ENCODE measurements around the gene ST3GAL6.

The ST3GAL6 gene

DNA sequence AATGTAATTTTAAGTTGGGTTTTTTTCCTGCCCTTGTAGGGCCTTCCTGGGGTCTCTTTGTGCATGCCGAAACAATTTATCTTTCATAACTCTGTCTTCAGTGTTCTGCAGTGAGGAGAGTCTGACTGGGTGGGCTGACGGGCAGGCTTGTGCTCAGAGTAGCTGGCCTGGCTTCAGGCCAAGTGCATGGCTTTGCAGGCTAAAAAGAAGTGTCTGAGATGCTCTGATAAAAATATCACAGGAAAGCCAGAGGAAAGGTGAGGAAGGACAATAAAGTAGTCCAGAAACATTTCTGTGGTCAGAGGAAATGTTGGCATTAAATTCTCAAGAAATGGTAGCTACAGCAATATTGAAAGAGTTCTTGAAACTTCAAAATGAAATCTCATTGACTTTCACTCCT is 25.5 kb downstream of the ST3GAL6 start:
- Histone ChIP-seq H3K36me3 (ENCODE audit: insufficient read depth, low read length) (no peaks in the 10 kb centered on the region), H3K9ac (ENCODE audit: low read length) (no peak overlapping the region), H3K27me3 (ENCODE audit: control insufficient read depth in 1 of 2, insufficient read depth in 2 of 2, low read length in 2 of 2) (no peaks in the 10 kb centered on the region), H3K4me3 (ENCODE audit: low read depth in 1 of 2, low read length in 2 of 2) (no peak overlapping the region), H3K4me1 (ENCODE audit: insufficient read depth, low read length) (peaks cover 4% of the 10 kb centered on the region), H3K27ac (ENCODE audit: low read depth, low read length) (no peak overlapping the region), H3K9me3 (ENCODE audit: low read length) (no peaks in the 10 kb centered on the region)

GRCh38 chr3:98791341-98792325 is 28.5 kb downstream of the ST3GAL6 start:
- Histone ChIP-seq H3K4me3 (ENCODE audit: low read depth in 1 of 2, low read length in 2 of 2) (no peak overlapping the region), H3K4me1 (ENCODE audit: insufficient read depth, low read length) (no peaks in the 10 kb centered on the region), H3K27ac (ENCODE audit: low read depth, low read length) (no peak overlapping the region), H3K36me3 (ENCODE audit: insufficient read depth, low read length) (peaks cover 6% of the 10 kb centered on the region), H3K9me3 (ENCODE audit: low read length) (no peaks in the 10 kb centered on the region), H3K9ac (ENCODE audit: low read length) (no peak overlapping the region), H3K27me3 (ENCODE audit: control insufficient read depth in 1 of 2, insufficient read depth in 2 of 2, low read length in 2 of 2) (no peaks in the 10 kb centered on the region)

- H3K4me1 ChIP-seq (ENCODE audit: insufficient read depth, low read length): no peaks in the 10 kb centered on the region
- H3K9me3 ChIP-seq (ENCODE audit: low read length): no peaks in the 10 kb centered on the region
- H3K9ac ChIP-seq (ENCODE audit: low read length): no peak overlapping the region
- no peak overlapping the region for H3K4me3 ChIP-seq (ENCODE audit: low read depth in 1 of 2, low read length in 2 of 2)
- H3K36me3 ChIP-seq (ENCODE audit: insufficient read depth, low read length): peaks cover 6% of the 10 kb centered on the region
- H3K27ac ChIP-seq (ENCODE audit: low read depth, low read length): no peak overlapping the region
- H3K27me3 ChIP-seq (ENCODE audit: control insufficient read depth in 1 of 2, insufficient read depth in 2 of 2, low read length in 2 of 2): no peaks in the 10 kb centered on the region
Measured at GRCh38 chr3:98793971-98794370, 30.8 kb downstream of the ST3GAL6 start.

- H3K9ac ChIP-seq (ENCODE audit: low read length): no peak overlapping the region
- H3K27me3 ChIP-seq (ENCODE audit: control insufficient read depth in 1 of 2, insufficient read depth in 2 of 2, low read length in 2 of 2): no peaks in the 10 kb centered on the region
- peaks cover 17% of the 10 kb centered on the region for H3K36me3 ChIP-seq (ENCODE audit: insufficient read depth, low read length)
- no peaks in the 10 kb centered on the region for H3K4me1 ChIP-seq (ENCODE audit: insufficient read depth, low read length)
- H3K27ac ChIP-seq (ENCODE audit: low read depth, low read length): no peak overlapping the region
- H3K4me3 ChIP-seq (ENCODE audit: low read depth in 1 of 2, low read length in 2 of 2): no peak overlapping the region
- no peaks in the 10 kb centered on the region for H3K9me3 ChIP-seq (ENCODE audit: low read length)
Measured at GRCh38 chr3:98796334-98796733, 33.2 kb downstream of the ST3GAL6 start.

DNA sequence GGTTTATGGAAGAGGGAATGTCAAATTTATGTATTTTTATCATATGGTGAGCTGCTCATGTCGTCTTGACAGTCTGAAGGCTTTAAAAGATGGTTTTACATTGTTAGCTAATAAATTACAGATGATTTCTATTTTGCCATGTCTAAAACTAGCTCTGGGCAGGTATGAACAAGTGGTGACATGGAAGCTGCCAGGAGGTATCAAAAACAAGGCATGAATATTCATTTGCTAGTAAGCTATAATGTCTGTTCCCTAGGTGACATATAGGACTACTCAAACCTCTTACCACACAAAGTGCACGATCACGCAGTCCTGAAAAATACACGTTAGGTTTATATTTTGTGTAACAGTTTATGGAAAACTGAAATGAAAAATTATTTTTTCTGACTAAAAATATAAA is 34.8 kb downstream of the ST3GAL6 start:
- H3K36me3 ChIP-seq (ENCODE audit: insufficient read depth, low read length): peaks cover 21% of the 10 kb centered on the region
- H3K9me3 ChIP-seq (ENCODE audit: low read length): no peaks in the 10 kb centered on the region
- H3K9ac ChIP-seq (ENCODE audit: low read length): no peak overlapping the region
- H3K27ac ChIP-seq (ENCODE audit: low read depth, low read length): no peak overlapping the region
- H3K4me3 ChIP-seq (ENCODE audit: low read depth in 1 of 2, low read length in 2 of 2): no peak overlapping the region
- H3K4me1 ChIP-seq (ENCODE audit: insufficient read depth, low read length): no peaks in the 10 kb centered on the region
- no peaks in the 10 kb centered on the region for H3K27me3 ChIP-seq (ENCODE audit: control insufficient read depth in 1 of 2, insufficient read depth in 2 of 2, low read length in 2 of 2)

DNA sequence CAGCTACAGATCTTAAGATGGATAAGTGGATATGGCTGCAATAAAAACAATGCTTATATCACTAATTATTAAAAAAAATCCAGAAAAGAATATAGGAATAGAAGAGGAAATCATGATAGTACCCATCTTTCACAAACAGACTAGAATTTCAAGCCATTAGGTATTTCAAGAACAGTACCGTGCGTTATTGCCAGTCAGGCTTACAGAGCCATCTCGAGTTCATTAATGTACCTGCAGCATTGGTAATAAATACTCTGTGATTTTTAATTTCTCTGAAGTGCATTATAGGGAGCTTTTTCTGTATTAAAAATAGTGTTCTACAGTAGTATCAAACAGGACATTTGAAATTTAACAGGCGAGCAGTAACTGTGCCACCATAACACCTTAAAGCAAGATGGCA is 35.7 kb downstream of the ST3GAL6 start:
- H3K4me1 ChIP-seq (ENCODE audit: insufficient read depth, low read length): no peaks in the 10 kb centered on the region
- no peak overlapping the region for H3K27ac ChIP-seq (ENCODE audit: low read depth, low read length)
- H3K9me3 ChIP-seq (ENCODE audit: low read length): no peaks in the 10 kb centered on the region
- peaks cover 21% of the 10 kb centered on the region for H3K36me3 ChIP-seq (ENCODE audit: insufficient read depth, low read length)
- H3K27me3 ChIP-seq (ENCODE audit: control insufficient read depth in 1 of 2, insufficient read depth in 2 of 2, low read length in 2 of 2): no peaks in the 10 kb centered on the region
- H3K4me3 ChIP-seq (ENCODE audit: low read depth in 1 of 2, low read length in 2 of 2): no peak overlapping the region
- no peak overlapping the region for H3K9ac ChIP-seq (ENCODE audit: low read length)

GRCh38 chr3:98799479-98799878 is 36.3 kb downstream of the ST3GAL6 start:
- peaks cover 21% of the 10 kb centered on the region for H3K36me3 ChIP-seq (ENCODE audit: insufficient read depth, low read length)
- no peaks in the 10 kb centered on the region for H3K4me1 ChIP-seq (ENCODE audit: insufficient read depth, low read length)
- H3K27me3 ChIP-seq (ENCODE audit: control insufficient read depth in 1 of 2, insufficient read depth in 2 of 2, low read length in 2 of 2): no peaks in the 10 kb centered on the region
- H3K4me3 ChIP-seq (ENCODE audit: low read depth in 1 of 2, low read length in 2 of 2): no peak overlapping the region
- no peak overlapping the region for H3K27ac ChIP-seq (ENCODE audit: low read depth, low read length)
- no peaks in the 10 kb centered on the region for H3K9me3 ChIP-seq (ENCODE audit: low read length)
- no peak overlapping the region for H3K9ac ChIP-seq (ENCODE audit: low read length)

DNA sequence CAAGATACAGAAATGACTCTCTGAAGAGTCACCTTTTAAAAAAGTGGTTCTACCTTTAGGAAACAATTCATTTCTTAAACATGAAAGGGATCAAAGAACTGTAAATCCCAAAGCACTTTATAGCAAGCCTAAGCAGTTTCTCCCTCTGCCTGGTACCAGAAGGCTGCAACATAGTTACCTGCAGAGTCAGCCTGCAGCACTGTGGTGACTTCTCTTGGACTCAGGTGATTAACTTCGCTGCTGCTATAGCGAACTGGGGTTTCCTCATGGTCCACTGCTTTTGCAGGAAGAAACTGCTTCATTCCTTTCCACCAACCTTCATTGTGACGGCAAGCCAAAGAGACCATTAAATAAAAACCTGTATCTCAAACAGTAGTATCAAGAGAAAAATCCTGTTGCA is 37.3 kb downstream of the ST3GAL6 start:
- Histone ChIP-seq H3K9me3 (ENCODE audit: low read length) (no peaks in the 10 kb centered on the region), H3K4me3 (ENCODE audit: low read depth in 1 of 2, low read length in 2 of 2) (no peak overlapping the region), H3K9ac (ENCODE audit: low read length) (no peak overlapping the region), H3K27me3 (ENCODE audit: control insufficient read depth in 1 of 2, insufficient read depth in 2 of 2, low read length in 2 of 2) (no peaks in the 10 kb centered on the region), H3K4me1 (ENCODE audit: insufficient read depth, low read length) (no peaks in the 10 kb centered on the region), H3K27ac (ENCODE audit: low read depth, low read length) (no peak overlapping the region), H3K36me3 (ENCODE audit: insufficient read depth, low read length) (peaks cover 15% of the 10 kb centered on the region)

- peaks cover 23% of the 10 kb centered on the region for H3K36me3 ChIP-seq (ENCODE audit: insufficient read depth, low read length)
- no peaks in the 10 kb centered on the region for H3K4me1 ChIP-seq (ENCODE audit: insufficient read depth, low read length)
- no peak overlapping the region for H3K4me3 ChIP-seq (ENCODE audit: low read depth in 1 of 2, low read length in 2 of 2)
- H3K9me3 ChIP-seq (ENCODE audit: low read length): no peaks in the 10 kb centered on the region
- no peak overlapping the region for H3K9ac ChIP-seq (ENCODE audit: low read length)
- no peaks in the 10 kb centered on the region for H3K27me3 ChIP-seq (ENCODE audit: control insufficient read depth in 1 of 2, insufficient read depth in 2 of 2, low read length in 2 of 2)
- H3K27ac ChIP-seq (ENCODE audit: low read depth, low read length): no peak overlapping the region
Measured at GRCh38 chr3:98801043-98801747, 38.1 kb downstream of the ST3GAL6 start.

DNA sequence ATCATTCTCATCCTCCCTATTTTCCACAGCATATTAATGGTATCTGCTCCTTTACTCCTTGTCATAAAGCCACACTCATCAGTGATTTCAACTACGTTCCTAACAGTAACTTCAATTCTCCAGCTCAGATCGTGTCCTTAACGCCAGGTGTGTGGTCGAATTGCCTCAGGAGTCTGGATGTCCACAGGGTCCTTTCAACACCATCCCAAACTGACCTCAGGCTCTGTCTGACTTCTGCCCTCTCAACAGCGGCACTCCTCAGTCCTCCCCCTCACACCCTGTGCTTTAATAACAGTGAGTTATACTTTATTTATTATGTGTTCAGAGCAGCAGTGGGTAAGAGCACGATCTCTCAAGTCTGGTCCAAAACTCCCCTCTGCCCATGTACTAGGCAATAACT is 42.4 kb downstream of the ST3GAL6 start:
- peaks cover 38% of the 10 kb centered on the region for H3K36me3 ChIP-seq (ENCODE audit: insufficient read depth, low read length)
- H3K4me1 ChIP-seq (ENCODE audit: insufficient read depth, low read length): no peaks in the 10 kb centered on the region
- H3K27ac ChIP-seq (ENCODE audit: low read depth, low read length): no peak overlapping the region
- no peaks in the 10 kb centered on the region for H3K27me3 ChIP-seq (ENCODE audit: control insufficient read depth in 1 of 2, insufficient read depth in 2 of 2, low read length in 2 of 2)
- H3K9me3 ChIP-seq (ENCODE audit: low read length): no peaks in the 10 kb centered on the region
- no peak overlapping the region for H3K4me3 ChIP-seq (ENCODE audit: low read depth in 1 of 2, low read length in 2 of 2)
- no peak overlapping the region for H3K9ac ChIP-seq (ENCODE audit: low read length)

GRCh38 chr3:98806521-98806920 is 43.4 kb downstream of the ST3GAL6 start:
- Histone ChIP-seq H3K36me3 (ENCODE audit: insufficient read depth, low read length) (peaks cover 35% of the 10 kb centered on the region), H3K9me3 (ENCODE audit: low read length) (no peaks in the 10 kb centered on the region), H3K27ac (ENCODE audit: low read depth, low read length) (no peak overlapping the region), H3K4me1 (ENCODE audit: insufficient read depth, low read length) (no peaks in the 10 kb centered on the region), H3K9ac (ENCODE audit: low read length) (no peak overlapping the region), H3K4me3 (ENCODE audit: low read depth in 1 of 2, low read length in 2 of 2) (no peak overlapping the region), H3K27me3 (ENCODE audit: control insufficient read depth in 1 of 2, insufficient read depth in 2 of 2, low read length in 2 of 2) (no peaks in the 10 kb centered on the region)
